Esophagus squamous epithelium (tissue), 5 donors: ENCODE results near the gene TPSB2. TPM values are rescaled to one million over a fixed set of nuclear protein-coding genes. Genes with fewer than 3 reads are reported as not detected.

Experiments used
- DNase-seq: peaks from one replicate; lab custom pipeline; 2025; lab: John Stamatoyannopoulos, UW
- H3K27ac ChIP-seq, 4 donors: fragments of 200-600 bp; sonication (generic); one replicate each; pipeline ENCODE4 v1.5.1; 2016 to 2019; ENCODE audit warnings: mild to moderate bottlenecking in 1 of 4
- H3K27me3 ChIP-seq, 4 donors: fragments of 200-600 bp; sonication (generic); 1 replicate in 3 of 4; 2 replicates in 1 of 4; pipeline versions ENCODE4 v1.5.1 to v1.6.0; 2017 to 2021; ENCODE audit warnings: antibody characterized with exemption in 1 of 4
- H3K36me3 ChIP-seq, 3 donors: fragments of 200-600 bp; sonication (generic); one replicate each; pipeline ENCODE4 v1.5.1; 2016 to 2019
- H3K4me1 ChIP-seq, 3 donors: fragments of 200-600 bp; sonication (generic); one replicate each; pipeline ENCODE4 v1.5.1; 2017 to 2019
- H3K4me3 ChIP-seq, 4 donors: fragments of 200-600 bp; sonication (generic); 1 replicate in 3 of 4; 2 replicates in 1 of 4; pipeline ENCODE4 v1.5.1; 2016 to 2019; ENCODE audit warnings: mild to moderate bottlenecking in 2 of 4, moderate library complexity in 1 of 4
- H3K9me3 ChIP-seq, 3 donors: fragments of 200-600 bp; sonication (generic); one replicate each; pipeline ENCODE4 v1.5.1; 2016 to 2019
- POLR2A ChIP-seq, 4 donors: fragments of 450-650 bp; IDR thresholded peaks; one replicate each; pipeline ENCODE4 v1.6.1; 2017; ENCODE audit warnings: antibody characterized with exemption in 4 of 4, mild to moderate bottlenecking in 4 of 4, moderate library complexity in 3 of 4
- WGBS, 2 donors: methylation state at CpG; one replicate each; pipeline ENCODE4 v1.1.5; 2018; 5-methylcytosine and 5-hydroxymethylcytosine counted together
- intact Hi-C: fragments of 100-400 bp; cut with DNase I; formaldehyde crosslinking; loops from one replicate; pipeline ENCODE4 v1.15.0; 2022
- total RNA-seq, 4 donors: library from RNA; depleted of rRNA; stranded (reverse); fragments of >200 nt; gene quantifications; one replicate each; pipeline ENCODE4 v1.1.0, GENCODE V29; 2016
- TF ChIP-seq, protein P1 (sequence below), 6 experiments: fragments of 450-650 bp in 4 of 6; fragments of 200-600 bp in 2 of 6; sonication (generic) in 2 of 6; IDR thresholded peaks; one replicate each; pipeline ENCODE4 v1.5.1; 2016 to 2019; ENCODE audit warnings: antibody characterized with exemption in 6 of 6, mild to moderate bottlenecking in 4 of 6, moderate library complexity in 4 of 6
- donor health status: DM: yes; HTN: yes; CAD: no.

The TPSB2 gene
- total RNA-seq, 4 donors from 2014 or later: 4.0 to 537 (median 20.2) TPM

DNA sequence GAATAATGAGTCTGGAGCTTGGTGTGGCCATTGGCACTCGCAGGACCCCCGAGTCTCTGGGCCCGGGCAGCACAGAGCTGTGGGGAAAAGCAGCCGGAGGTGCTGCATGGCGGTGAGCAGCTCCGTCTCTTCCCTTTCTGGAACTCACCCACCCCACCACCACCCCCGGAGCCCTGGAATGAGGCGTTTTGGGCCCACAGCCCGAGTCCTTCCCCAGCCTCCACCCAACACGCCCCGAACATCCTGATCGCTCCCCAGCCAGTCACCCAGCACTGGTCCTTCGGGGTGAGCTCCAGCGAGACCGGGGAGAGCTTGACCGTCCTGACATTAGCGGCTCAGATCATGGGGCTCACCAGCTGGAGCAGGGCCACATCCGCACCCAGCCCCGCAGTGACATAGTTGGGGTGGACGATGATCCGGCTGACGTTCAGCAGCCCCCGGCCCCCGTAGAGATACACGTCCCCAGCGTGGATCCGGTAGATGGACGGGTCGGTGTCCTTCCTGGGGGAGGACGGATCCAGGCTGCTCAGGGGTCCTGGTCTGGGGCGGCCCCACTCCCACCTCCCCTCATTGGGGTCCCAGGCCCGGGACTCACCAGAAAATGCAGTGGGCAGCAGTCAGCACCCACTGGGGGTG lies 32.3 kb upstream of the TPSB2 start:
- H3K27me3 ChIP-seq: peaks cover 0 to 84% (median 21%) of the 10 kb centered on the region in 4 donors
- intact Hi-C loops: loop anchor here (10.0 kb wide), 1 partner anchor 788 kb away; no protein-coding TSS in a partner anchor
- no peak overlapping the region for H3K4me3 ChIP-seq
- no peak for TF ChIP-seq POLR2A (IDR thresholded peaks at IDR 0.05)
- TF ChIP-seq, protein P1, sequence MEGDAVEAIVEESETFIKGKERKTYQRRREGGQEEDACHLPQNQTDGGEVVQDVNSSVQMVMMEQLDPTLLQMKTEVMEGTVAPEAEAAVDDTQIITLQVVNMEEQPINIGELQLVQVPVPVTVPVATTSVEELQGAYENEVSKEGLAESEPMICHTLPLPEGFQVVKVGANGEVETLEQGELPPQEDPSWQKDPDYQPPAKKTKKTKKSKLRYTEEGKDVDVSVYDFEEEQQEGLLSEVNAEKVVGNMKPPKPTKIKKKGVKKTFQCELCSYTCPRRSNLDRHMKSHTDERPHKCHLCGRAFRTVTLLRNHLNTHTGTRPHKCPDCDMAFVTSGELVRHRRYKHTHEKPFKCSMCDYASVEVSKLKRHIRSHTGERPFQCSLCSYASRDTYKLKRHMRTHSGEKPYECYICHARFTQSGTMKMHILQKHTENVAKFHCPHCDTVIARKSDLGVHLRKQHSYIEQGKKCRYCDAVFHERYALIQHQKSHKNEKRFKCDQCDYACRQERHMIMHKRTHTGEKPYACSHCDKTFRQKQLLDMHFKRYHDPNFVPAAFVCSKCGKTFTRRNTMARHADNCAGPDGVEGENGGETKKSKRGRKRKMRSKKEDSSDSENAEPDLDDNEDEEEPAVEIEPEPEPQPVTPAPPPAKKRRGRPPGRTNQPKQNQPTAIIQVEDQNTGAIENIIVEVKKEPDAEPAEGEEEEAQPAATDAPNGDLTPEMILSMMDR (IDR thresholded peaks at IDR 0.05): no peak
- H3K4me1 ChIP-seq: peaks cover 5 to 18% (median 9%) of the 10 kb centered on the region in 3 donors
- H3K36me3 ChIP-seq: no peaks in the 10 kb centered on the region
- 58 to 70% methylated on average over 2 to 4 of the region's 32 CpGs for WGBS, 2 donors
- no peak overlapping the region for H3K27ac ChIP-seq
- no peaks in the 10 kb centered on the region for H3K9me3 ChIP-seq
- no peak for DNase-seq

DNA sequence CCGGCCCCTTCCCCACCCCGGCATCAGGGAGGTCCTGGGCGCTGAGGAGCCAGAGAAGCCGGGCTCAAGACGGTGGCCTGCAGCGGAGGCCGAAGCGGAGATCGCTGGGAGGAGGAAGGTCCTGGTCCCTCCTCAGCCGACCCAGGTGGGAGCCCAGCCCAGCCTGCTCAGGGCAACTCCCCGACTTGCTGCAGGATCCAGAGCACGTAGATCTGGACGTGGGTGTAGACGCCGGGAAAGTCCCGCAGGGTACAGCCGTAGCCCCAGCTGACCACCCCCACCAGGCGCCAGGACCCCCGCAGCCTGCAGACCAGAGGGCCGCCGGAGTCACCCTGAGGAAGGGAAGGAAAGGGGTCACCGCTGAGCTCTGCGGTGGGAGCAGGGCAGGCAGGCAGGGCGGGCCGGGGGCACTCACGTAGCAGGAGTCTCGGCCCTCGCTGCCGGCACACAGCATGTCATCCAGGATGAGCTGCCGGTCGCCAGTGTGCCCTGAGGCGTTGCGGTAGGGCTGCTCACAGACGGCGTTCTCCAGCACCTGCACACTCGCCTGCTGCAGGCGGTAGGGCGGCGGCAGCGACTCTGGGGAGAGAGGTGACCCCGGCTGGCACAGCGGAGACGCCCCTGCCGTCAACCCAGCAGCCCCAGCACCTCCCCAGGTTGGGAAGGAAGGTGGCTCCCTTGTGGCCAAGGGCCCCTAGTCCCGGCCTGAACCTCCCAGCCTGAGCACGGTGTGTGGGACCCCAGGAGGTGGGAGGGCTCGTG lies 31.3 kb upstream of the TPSB2 start:
- H3K9me3 ChIP-seq: no peaks in the 10 kb centered on the region
- peaks cover 5 to 18% (median 9%) of the 10 kb centered on the region in 3 donors for H3K4me1 ChIP-seq
- 24 to 42% methylated on average over 3 to 4 of the region's 47 CpGs for WGBS, 2 donors
- H3K36me3 ChIP-seq: no peaks in the 10 kb centered on the region
- intact Hi-C loops: loop anchor here (10.0 kb wide), 1 partner anchor 787 kb away; no protein-coding TSS in a partner anchor
- peaks cover 0 to 84% (median 21%) of the 10 kb centered on the region in 4 donors for H3K27me3 ChIP-seq
- no peak for DNase-seq
- H3K4me3 ChIP-seq: no peak overlapping the region
- H3K27ac ChIP-seq: no peak overlapping the region
- TF ChIP-seq POLR2A (IDR thresholded peaks at IDR 0.05): no peak

DNA sequence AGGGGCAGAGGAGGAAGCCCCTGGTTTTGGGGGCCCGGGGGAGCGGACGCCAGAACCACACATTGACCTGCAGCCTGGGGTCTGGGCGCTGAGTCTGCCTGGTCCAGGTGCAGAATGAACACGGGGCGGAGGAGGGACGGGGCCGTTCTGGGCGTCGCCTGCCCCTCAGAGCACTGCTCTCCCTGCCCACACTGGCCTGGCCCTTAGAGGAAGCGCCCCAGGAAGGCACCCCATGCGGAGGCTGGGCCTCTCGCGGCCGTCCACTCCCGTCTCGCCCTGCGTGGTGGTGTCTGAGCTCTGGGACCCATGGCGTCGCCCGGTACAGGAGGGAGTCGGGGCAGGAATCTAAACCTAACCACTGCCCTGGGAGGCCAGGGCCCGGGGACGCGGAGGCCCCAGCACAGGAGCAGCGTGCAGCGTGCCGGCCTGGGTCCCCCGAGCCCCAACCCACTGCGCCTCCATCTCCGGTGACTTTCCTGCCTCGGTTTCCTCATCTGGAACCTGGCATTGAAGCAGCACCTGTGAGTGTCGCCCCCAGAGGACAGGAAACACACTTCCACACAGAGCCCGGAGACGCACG lies 30.2 kb upstream of the TPSB2 start:
- Histone ChIP-seq H3K36me3 (no peaks in the 10 kb centered on the region), H3K4me1 (peaks cover 5 to 18% (median 9%) of the 10 kb centered on the region in 3 donors), H3K4me3 (no peak overlapping the region), H3K27me3 (peaks cover 0 to 85% (median 21%) of the 10 kb centered on the region in 4 donors), H3K9me3 (no peaks in the 10 kb centered on the region), H3K27ac (no peak overlapping the region)
- no peak for TF ChIP-seq POLR2A (IDR thresholded peaks at IDR 0.05)
- TF ChIP-seq, protein P1 (IDR thresholded peaks at IDR 0.05): no peak
- no peak for DNase-seq
- intact Hi-C loops: loop anchor here (10.0 kb wide), 1 partner anchor 785 kb away; no protein-coding TSS in a partner anchor
- 35% methylated on average over 4 of the region's 36 CpGs; no CpG with 5 or more reads in 1 of the 2 donors for WGBS, 2 donors

DNA sequence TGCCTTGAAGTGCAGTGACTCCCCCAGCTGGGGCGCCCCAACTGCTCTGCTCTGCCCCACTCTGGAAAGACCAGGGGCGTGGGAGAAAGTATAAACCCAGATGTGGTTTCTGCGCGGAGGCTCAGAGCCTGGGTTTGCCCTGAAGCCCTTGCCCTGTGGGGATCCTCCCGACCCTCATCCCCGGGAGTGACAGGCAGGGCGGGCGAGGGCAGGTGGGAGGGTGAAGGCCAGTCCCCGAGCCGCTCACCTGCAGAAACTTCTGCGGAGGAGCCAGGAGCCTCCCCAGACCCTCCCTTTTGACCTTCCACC lies 29.7 kb upstream of the TPSB2 start:
- no CpG with 5 or more reads among the region's 11 CpGs for WGBS, 2 donors
- Histone ChIP-seq H3K4me1 (peaks cover 5 to 18% (median 9%) of the 10 kb centered on the region in 3 donors), H3K4me3 (no peak overlapping the region), H3K9me3 (no peaks in the 10 kb centered on the region), H3K36me3 (no peaks in the 10 kb centered on the region), H3K27me3 (peaks cover 0 to 87% (median 21%) of the 10 kb centered on the region in 4 donors), H3K27ac (no peak overlapping the region)
- no peak for DNase-seq
- TF ChIP-seq POLR2A (IDR thresholded peaks at IDR 0.05): no peak
- TF ChIP-seq, protein P1 (IDR thresholded peaks at IDR 0.05): no peak
- intact Hi-C loops: loop anchor here (10.0 kb wide), 1 partner anchor 785 kb away; no protein-coding TSS in a partner anchor

DNA sequence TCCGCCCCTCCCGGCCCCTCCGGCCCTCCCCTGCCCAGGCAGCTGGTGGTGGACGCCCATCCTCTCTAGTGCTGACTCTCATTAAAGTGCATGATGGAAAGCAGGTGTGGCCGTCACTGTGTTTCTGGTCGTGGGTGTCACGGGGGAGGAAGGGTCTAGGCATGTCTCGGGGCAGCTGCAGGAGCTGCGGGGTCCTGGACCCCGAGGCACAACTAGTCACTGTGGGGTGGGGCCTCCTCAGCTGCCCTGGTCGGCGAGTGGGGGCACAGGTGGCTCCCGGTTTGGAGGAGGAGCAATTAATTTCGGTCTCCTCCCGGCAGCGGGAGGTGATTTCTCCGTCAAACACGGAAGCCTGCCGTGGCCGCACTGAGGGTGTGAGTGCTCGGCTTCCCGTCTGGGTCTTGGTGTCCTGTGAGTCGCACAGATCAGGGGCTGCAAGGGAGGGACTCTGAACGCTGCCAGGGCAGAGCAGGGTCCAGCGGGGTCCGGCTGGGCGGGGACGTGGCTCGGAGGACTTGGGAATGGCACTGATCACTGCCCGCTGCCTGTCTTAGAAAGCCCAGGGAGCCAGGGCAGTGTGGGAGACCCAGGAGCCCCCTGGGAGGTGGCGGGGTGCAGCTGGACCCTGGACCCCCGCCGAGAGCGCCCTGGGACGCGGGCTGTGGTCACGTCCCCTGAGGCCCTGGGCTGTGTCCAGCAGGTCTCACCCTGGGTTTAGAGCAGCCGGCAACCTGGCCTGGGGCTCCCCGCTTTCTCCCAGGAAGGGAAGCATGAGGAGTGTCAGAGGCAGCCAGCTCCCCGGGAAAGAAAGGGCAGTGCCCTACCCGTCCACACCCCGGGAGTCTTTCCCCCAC lies 29.1 kb upstream of the TPSB2 start:
- Histone ChIP-seq H3K9me3 (no peaks in the 10 kb centered on the region), H3K4me1 (peaks cover 5 to 18% (median 9%) of the 10 kb centered on the region in 3 donors), H3K27ac (no peak overlapping the region), H3K36me3 (no peaks in the 10 kb centered on the region), H3K4me3 (peak overlapping the region in 3 of 4 donors; percentile 13 to 49 (median 29)), H3K27me3 (peaks cover 0 to 87% (median 21%) of the 10 kb centered on the region in 4 donors)
- 7% methylated on average over 7 of the region's 42 CpGs; no CpG with 5 or more reads in 1 of the 2 donors for WGBS, 2 donors
- DNase-seq: no peak
- TF ChIP-seq, protein P1 (IDR thresholded peaks at IDR 0.05): no peak
- TF ChIP-seq POLR2A (IDR thresholded peaks at IDR 0.05): no peak
- intact Hi-C loops: no loop called here
